NCI-H146 (cell line): ENCODE data around the gene HOXC4.
"Not testable (repeated sequence)": the region's sequence is repeated elsewhere in the genome, so short reads cannot be mapped to it uniquely, and the experiment has no call there.

Experiments
- DNase-seq: peaks from one replicate; lab custom pipeline; 2025; lab: John Stamatoyannopoulos, UW

HOXC4 gene

GRCh38 chr12:54041097-54041690, 12.4 kb upstream of the HOXC4 start:
- no peak for DNase-seq

DNA sequence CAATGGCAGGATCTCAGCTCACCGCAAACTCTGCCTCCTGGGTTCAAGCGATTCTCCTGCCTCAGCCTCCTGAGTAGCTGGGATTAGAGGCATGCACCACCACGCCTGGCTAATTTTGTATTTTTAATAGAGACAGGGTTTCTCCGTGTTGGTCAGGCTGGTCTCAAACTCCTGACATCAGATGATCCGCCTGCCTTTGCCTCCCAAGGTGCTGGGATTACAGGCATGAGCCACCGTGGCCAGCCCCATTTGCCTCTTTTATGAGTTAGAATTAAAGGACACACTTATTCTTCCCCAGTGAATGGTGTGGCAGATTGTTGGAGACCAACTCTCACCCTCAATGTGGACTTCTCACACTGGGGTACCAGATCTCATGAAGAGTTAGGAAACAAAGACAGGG, 11.6 kb upstream of the HOXC4 start:
- not testable (repeated sequence) for DNase-seq

- no peak for DNase-seq
Observed at GRCh38 chr12:54042970-54043853, 10.4 kb upstream of the HOXC4 start.

DNA sequence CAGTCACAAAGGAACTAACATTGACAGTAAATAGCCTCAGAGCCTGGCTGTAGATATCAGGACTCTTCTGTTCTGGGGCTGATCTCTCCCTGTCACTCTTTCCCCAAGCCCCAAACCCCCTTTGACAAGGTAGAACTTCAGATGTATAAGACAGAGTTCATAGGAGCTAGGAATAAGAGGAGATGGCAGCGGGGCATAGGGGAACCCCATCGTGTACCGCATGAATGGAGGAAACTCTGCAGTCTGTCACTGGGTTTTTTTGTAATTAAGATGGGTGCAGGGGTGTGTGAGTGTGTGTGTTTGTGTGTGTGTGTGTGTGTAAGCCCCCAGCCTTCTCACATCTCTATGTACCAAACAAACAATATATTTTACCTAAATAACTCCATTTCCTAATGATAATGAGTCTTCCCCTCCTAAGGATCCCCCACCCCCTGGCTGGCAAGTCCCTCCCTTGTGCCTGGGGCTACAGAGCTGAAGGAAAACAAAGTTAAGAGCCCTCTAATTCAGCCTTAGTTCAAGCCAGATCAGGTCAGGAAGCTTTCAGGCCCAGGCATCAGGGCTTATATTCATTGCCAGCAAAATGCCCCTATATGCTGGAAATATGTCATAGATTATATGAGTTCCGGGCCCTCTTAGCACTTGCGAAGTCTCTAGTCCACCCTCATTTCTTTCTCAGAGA, 9.1 kb upstream of the HOXC4 start:
- DNase-seq, result no peak

- DNase-seq, result no peak
Observed at GRCh38 chr12:54045401-54045800, 8.2 kb upstream of the HOXC4 start.

- DNase-seq, result no peak
Observed at GRCh38 chr12:54045868-54046521, 7.6 kb upstream of the HOXC4 start.

GRCh38 chr12:54046809-54047159, 6.9 kb upstream of the HOXC4 start:
- no peak for DNase-seq

DNA sequence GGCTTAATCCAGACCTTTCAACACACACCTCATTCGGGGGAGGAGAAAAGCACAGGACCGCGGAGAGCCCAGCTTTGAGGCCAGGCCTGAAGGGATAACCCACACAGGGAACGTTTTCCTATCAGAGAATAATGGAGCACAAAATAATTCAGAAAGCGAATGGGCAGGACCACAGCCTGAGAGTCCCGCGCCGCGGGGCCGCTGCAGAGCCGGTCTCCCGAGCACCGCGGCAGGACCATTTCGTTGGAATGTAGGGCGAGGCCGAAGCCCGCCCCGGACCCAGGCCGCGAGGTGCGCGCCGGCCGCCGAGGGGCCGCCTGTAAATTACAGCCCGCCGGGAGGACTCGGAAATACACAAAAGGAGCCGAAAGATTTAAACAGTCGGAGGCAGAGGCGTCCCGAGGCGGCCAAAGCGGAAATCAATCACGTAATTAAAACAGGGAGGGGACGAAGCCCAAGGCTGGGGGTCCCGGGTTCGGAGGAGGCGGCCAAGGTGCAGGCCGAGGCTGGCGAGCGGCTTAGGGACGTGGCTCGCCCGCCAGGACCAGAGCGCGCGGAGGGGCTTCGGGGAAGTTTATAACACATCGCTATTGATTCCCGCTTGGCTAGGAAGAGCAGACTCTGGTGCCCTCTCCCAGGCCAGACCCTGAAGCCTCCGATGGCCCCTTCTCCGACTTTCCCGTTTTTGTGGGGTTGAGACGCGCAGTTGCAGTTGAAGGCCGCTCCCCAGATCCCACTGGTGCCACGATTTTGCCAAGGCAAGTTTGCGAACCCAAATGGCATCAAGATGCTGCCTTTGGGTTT, 6.3 kb upstream of the HOXC4 start:
- DNase-seq, result no peak

- no peak for DNase-seq
Observed at GRCh38 chr12:54047964-54048303, 5.7 kb upstream of the HOXC4 start.

- DNase-seq, result no peak
Observed at GRCh38 chr12:54048406-54049093, 5.1 kb upstream of the HOXC4 start.

DNA sequence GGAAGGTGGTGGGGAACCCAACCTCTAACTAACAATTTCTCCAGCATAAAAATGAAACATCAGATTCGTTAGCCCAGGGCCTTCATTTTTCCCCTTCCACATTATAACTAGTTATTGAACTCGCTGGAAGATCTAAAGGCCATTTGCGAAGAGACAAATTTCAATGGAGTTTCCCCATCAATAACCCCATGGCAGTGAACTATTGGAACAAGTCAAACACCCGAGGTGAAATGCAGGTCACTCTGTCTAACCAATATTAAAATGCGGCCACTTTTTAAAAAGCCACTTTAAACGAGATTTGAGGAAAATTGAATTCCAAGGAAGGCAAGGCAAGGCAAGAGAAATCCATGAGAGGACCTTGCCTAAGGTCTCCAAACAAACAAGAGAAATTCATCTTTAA, 4.5 kb upstream of the HOXC4 start:
- no peak for DNase-seq

DNA sequence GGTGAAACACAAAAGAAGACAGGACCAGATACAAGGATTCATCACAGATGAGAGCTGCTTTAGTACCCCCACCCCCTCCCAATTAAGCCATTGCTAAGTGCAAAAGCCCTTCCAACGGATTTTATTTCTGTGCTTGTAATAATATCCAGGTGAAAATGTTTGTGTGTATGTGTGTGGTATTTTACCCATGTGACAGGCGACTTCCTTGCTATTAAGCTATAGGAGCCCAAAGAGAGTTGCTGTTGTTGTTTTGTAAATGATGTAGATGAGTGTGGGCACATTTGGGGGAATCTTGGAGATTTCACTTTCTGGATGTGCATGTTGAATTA, 3.2 kb upstream of the HOXC4 start:
- DNase-seq, result no peak

DNA sequence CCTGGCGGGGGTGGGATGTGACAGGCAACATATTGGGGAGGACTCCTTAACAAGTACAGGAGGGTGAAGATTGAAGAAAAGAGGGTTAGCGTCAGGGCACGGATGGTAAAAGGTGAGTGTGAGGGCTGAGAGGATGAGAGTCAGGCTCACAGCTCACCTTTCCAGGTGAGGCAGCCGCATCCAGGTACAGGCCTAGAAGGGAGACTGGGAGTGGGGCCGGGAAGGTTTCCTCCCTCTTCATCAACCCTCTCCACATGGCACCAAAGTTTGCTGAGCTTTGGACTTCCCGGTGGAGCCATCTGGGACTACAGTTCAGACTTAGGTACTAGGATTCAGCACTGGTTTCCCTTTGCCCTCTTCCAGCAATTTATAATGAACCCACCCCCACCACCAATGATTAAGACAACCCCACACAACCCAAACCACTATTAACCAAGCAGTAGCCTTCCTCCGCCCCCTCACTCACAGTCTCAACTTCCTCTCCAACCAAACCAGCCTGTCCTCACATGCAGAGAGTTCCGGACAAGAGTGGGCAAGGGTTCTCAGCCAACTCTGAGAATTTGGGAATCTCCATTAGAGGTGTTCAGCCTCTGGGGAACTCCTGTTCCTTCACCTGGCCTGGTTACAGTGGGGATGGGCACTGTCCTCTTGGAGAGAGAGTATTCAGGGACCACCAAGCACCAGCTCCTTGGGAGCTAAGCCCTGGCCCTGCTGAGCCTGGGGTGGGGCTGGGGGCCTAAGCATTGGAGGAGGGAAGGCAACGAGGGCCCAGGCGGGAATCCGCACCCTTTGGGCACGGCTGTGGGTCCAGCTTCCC, 2.4 kb upstream of the HOXC4 start:
- no peak for DNase-seq

DNA sequence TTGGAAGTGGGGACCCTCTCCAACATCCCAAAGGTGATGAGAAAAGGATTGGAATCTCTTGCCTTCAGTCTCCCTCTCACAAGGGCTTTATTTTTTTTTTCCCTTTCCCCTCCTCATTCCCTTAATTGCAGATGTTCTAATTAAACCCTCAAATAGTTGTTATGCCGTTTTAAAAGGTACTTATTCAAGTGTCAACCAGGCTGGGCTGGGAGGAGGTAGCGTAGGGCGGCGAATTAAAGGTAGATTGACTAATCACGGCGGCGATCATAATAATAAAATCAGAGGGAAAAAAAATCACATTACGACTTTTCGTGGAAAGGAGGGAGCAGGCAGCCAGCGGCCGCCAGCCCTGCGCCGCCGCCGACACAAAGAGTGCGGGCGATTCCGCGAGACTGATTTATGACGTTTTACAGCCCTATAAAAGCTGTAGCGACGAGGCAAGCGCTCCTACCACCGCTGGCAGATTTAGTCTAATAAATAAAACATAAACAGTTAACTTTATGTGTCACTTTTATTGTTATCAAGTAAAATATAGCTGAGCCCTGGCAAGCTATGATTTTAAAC, 1.7 kb upstream of the HOXC4 start:
- DNase-seq, result no peak

GRCh38 chr12:54052438-54053002, 1.1 kb upstream of the HOXC4 start:
- DNase-seq, result no peak

DNA sequence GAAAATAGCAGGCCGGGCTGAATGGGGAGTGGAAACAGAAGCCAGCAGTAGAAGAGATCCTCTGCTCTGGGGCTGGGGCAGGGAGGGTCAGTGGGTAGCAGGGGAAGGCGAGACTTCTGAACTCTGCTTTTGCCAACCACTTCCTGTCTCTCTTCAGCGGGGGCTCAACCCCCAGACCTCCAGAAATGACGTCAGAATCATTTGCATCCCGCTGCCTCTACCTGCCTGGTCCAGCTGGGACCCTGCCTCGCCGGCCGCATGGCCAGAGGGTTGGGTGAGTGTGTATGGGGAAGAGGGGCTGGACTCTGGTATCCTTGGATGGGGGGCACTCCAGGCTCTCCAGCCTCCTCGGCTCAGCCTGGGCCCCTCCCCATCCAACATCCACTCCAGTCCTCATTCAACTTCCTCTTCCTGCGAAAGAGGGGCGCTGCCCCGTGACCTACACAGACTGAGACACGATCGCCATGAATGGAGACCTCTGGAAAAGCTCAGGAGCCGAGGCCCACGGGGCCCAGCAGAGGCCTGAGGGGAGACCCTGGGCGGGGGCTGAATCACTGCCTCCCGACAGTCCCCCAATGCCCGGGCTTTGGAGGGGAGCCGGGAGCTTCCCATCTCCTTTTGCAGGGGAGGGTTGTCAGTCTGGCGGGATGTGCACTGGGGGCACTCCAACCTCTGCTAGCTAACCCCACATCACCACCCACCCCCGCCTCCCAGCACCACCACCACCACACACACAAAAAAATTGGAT, 458 bp upstream of the HOXC4 start:
- DNase-seq, result no peak

DNA sequence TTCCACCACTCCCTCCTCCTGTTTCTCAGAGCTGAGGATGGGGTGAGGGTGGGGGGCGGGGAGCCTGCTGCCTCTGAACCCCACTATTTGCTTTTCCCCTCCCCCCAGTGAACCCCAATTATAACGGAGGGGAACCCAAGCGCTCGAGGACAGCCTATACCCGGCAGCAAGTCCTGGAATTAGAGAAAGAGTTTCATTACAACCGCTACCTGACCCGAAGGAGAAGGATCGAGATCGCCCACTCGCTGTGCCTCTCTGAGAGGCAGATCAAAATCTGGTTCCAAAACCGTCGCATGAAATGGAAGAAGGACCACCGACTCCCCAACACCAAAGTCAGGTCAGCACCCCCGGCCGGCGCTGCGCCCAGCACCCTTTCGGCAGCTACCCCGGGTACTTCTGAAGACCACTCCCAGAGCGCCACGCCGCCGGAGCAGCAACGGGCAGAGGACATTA, 1.1 kb downstream of the HOXC4 start:
- DNase-seq, result no peak

DNA sequence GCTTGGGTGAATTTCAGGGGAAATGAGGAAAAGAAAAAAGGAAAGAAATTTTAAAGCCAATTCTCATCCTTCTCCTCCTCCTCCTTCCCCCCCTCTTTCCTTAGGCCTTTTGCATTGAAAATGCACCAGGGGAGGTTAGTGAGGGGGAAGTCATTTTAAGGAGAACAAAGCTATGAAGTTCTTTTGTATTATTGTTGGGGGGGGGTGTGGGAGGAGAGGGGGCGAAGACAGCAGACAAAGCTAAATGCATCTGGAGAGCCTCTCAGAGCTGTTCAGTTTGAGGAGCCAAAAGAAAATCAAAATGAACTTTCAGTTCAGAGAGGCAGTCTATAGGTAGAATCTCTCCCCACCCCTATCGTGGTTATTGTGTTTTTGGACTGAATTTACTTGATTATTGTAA, 1.9 kb downstream of the HOXC4 start:
- no peak for DNase-seq

- DNase-seq, result no peak
Observed at GRCh38 chr12:54056110-54056509, 2.5 kb downstream of the HOXC4 start.
